Naive thymus-derived CD4-positive, alpha-beta T cell (primary cell): Measurements from ENCODE around the gene SSTR5. TPM values are rescaled to one million over a fixed set of nuclear protein-coding genes. Genes with fewer than 3 reads are reported as not detected.

Source experiments
- ATAC-seq: fragments of 150-1000 bp; cut with Tn5 transposase; 2 replicates; pipeline ENCODE4 v1.10.0; 2021; ENCODE audit warnings: mild to moderate bottlenecking, moderate library complexity
- CTCF ChIA-PET: fragments of 350-600 bp; sonication (Branson Sonifier 250); formaldehyde crosslinking; loops from one replicate; lab custom pipeline; 2021; ENCODE audit warnings: antibody characterized with exemption; lab: Charles Lee
- POLR2A ChIA-PET: fragments of 350-600 bp; sonication (Branson Sonifier 250); formaldehyde crosslinking; loops from one replicate; lab custom pipeline; 2021; ENCODE audit warnings: antibody characterized with exemption, inconsistent platforms; lab: Charles Lee
- DNase-seq, 9 donors: peaks; one replicate each; pipeline versions ENCODE4 v3.0.0 to v3.0.0-alpha.2; 2020 to 2022; ENCODE audit warnings: mixed read lengths in 1 of 9
- H3K27ac ChIP-seq: one replicate; pipeline ENCODE4 v1.7.0; 2013; ENCODE audit warnings: mild to moderate bottlenecking, low read depth, low read length, moderate library complexity
- H3K27me3 ChIP-seq, 2 donors: one replicate each; pipeline ENCODE4 v1.7.0; 2013; ENCODE audit warnings: low read length in 2 of 2, mild to moderate bottlenecking in 2 of 2, moderate library complexity in 2 of 2; ENCODE audit not compliant: control insufficient read depth in 2 of 2, insufficient read depth in 2 of 2
- H3K36me3 ChIP-seq, 3 experiments: 1 replicate in 2 of 3; 2 replicates in 1 of 3; pipeline ENCODE4 v1.7.0; 2013; ENCODE audit warnings: low read length in 3 of 3, mild to moderate bottlenecking in 3 of 3, moderate library complexity in 1 of 3; ENCODE audit not compliant: insufficient read depth in 3 of 3, control insufficient read depth in 2 of 3
- H3K4me1 ChIP-seq, 2 donors: one replicate each; pipeline ENCODE4 v1.7.0; 2013; ENCODE audit warnings: low read length in 2 of 2, mild to moderate bottlenecking in 2 of 2, moderate library complexity in 1 of 2; ENCODE audit not compliant: control insufficient read depth in 2 of 2, insufficient read depth in 2 of 2
- H3K4me3 ChIP-seq: 2 replicates; pipeline ENCODE4 v1.7.0; 2013; ENCODE audit warnings: mild to moderate bottlenecking, low read length
- H3K9me3 ChIP-seq, 3 experiments: 1 replicate in 2 of 3; 2 replicates in 1 of 3; pipeline ENCODE4 v1.7.0; 2013; ENCODE audit warnings: low read length in 3 of 3; ENCODE audit not compliant: control insufficient read depth in 2 of 3
- H3K27ac Mint-ChIP-seq, 9 donors: one replicate each; pipeline ENCODE4 v1.8.0; 2020 to 2022; ENCODE audit warnings: mixed read lengths in 9 of 9, mild to moderate bottlenecking in 8 of 9, moderate library complexity in 5 of 9, inconsistent platforms in 2 of 9
- H3K27me3 Mint-ChIP-seq, 5 donors: one replicate each; pipeline ENCODE4 v1.8.0; 2021 to 2022; ENCODE audit warnings: mixed read lengths in 5 of 5, mild to moderate bottlenecking in 1 of 5
- H3K36me3 Mint-ChIP-seq, 5 donors: one replicate each; pipeline ENCODE4 v1.8.0; 2020 to 2022; ENCODE audit warnings: mixed read lengths in 5 of 5, mild to moderate bottlenecking in 3 of 5, inconsistent platforms in 1 of 5
- H3K4me1 Mint-ChIP-seq, 7 donors: one replicate each; pipeline ENCODE4 v1.8.0; 2020 to 2022; ENCODE audit warnings: mixed read lengths in 7 of 7, mild to moderate bottlenecking in 3 of 7, inconsistent platforms in 1 of 7
- H3K4me3 Mint-ChIP-seq, 10 donors: one replicate each; pipeline ENCODE4 v1.8.0; 2020 to 2022; ENCODE audit warnings: mild to moderate bottlenecking in 10 of 10, mixed read lengths in 10 of 10, moderate library complexity in 6 of 10, inconsistent platforms in 2 of 10
- H3K9me3 Mint-ChIP-seq, 11 donors: one replicate each; pipeline ENCODE4 v1.8.0; 2020 to 2022; ENCODE audit warnings: mixed read lengths in 11 of 11, mild to moderate bottlenecking in 4 of 11, inconsistent platforms in 1 of 11, moderate library complexity in 1 of 11
- intact Hi-C, 2 donors: fragments of 100-400 bp; cut with micrococcal nuclease; formaldehyde crosslinking; loops; one replicate each; pipeline ENCODE4 v1.15.1; 2023
- polyA plus RNA-seq, 2 donors: library from polyadenylated mRNA; unstranded; fragments of 300-500 nt; fragmentation: Illumina TruSeq; gene quantifications; one replicate each; pipeline ENCODE4 v1.2.3, GENCODE V29; 2021
- total RNA-seq, 6 experiments: library from RNA in 5 of 6; stranded (reverse) in 5 of 6; gene quantifications; 1 replicate in 5 of 6; 2 replicates in 1 of 6; pipeline ENCODE4 v1.2.3 and lab custom pipeline; 2021 to 2026

The SSTR5 gene
- total and polyA plus RNA-seq, 7 experiments from 2014 or later, result not detected

- H3K36me3 Mint-ChIP-seq, result peaks cover 0 to 1% (median 0%) of the 10 kb centered on the region in 5 donors
- H3K4me1 Mint-ChIP-seq, result no peaks in the 10 kb centered on the region
- H3K4me3 Mint-ChIP-seq, result no peak overlapping the region
- Histone ChIP-seq H3K27me3 (no peaks in the 10 kb centered on the region), H3K4me1 (no peaks in the 10 kb centered on the region), H3K36me3 (no peaks in the 10 kb centered on the region), H3K4me3 (no peak overlapping the region), H3K9me3 (no peaks in the 10 kb centered on the region), H3K27ac (no peak overlapping the region)
- CTCF ChIA-PET, result no interaction called here
- no peak overlapping the region for H3K27ac Mint-ChIP-seq
- intact Hi-C loops, result no loop called here
- no peak for ATAC-seq
- peaks cover 0 to 4% (median 0%) of the 10 kb centered on the region in 5 donors for H3K27me3 Mint-ChIP-seq
- no peak for DNase-seq
- peaks cover 0 to 1% (median 0%) of the 10 kb centered on the region in 11 donors for H3K9me3 Mint-ChIP-seq
- POLR2A ChIA-PET, result no interaction called here
Observed at GRCh38 chr16:1097156-1097555, 24.6 kb downstream of the SSTR5 start.

GRCh38 chr16:1097800-1098199, 25.3 kb downstream of the SSTR5 start:
- H3K27ac Mint-ChIP-seq, result no peak overlapping the region
- H3K9me3 ChIP-seq, result no peaks in the 10 kb centered on the region
- DNase-seq, result no peak

GRCh38 chr16:1098266-1098991, 25.9 kb downstream of the SSTR5 start:
- no peak for DNase-seq
- ATAC-seq, result no peak
- Histone ChIP-seq H3K27me3 (no peaks in the 10 kb centered on the region), H3K4me3 (no peak overlapping the region), H3K4me1 (no peaks in the 10 kb centered on the region), H3K9me3 (no peaks in the 10 kb centered on the region), H3K36me3 (no peaks in the 10 kb centered on the region), H3K27ac (no peak overlapping the region)
- no peaks in the 10 kb centered on the region for H3K4me1 Mint-ChIP-seq
- no peaks in the 10 kb centered on the region for H3K36me3 Mint-ChIP-seq
- POLR2A ChIA-PET, result no interaction called here
- CTCF ChIA-PET, result no interaction called here
- no peak overlapping the region for H3K27ac Mint-ChIP-seq
- no peak overlapping the region for H3K4me3 Mint-ChIP-seq
- H3K27me3 Mint-ChIP-seq, result peaks cover 0 to 4% (median 0%) of the 10 kb centered on the region in 5 donors
- intact Hi-C loops, result no loop called here
- H3K9me3 Mint-ChIP-seq, result no peaks in the 10 kb centered on the region

More at GRCh38 chr16:1097800-1098199, 25.3 kb downstream of the SSTR5 start:
- Mint-ChIP-seq H3K9me3 (no peaks in the 10 kb centered on the region), H3K36me3 (no peaks in the 10 kb centered on the region), H3K27me3 (peaks cover 0 to 4% (median 0%) of the 10 kb centered on the region in 5 donors), H3K4me3 (no peak overlapping the region), H3K4me1 (no peaks in the 10 kb centered on the region)
- intact Hi-C loops, result no loop called here
- ATAC-seq, result no peak
- ChIA-PET POLR2A (no interaction called here), CTCF (no interaction called here)
- Histone ChIP-seq H3K4me1 (no peaks in the 10 kb centered on the region), H3K27ac (no peak overlapping the region), H3K36me3 (no peaks in the 10 kb centered on the region), H3K4me3 (no peak overlapping the region), H3K27me3 (no peaks in the 10 kb centered on the region)

GRCh38 chr16:1099189-1100083, 26.9 kb downstream of the SSTR5 start:
- Mint-ChIP-seq H3K4me3 (no peak overlapping the region), H3K9me3 (no peaks in the 10 kb centered on the region), H3K36me3 (no peaks in the 10 kb centered on the region), H3K4me1 (no peaks in the 10 kb centered on the region), H3K27ac (no peak overlapping the region), H3K27me3 (peaks cover 0 to 6% (median 3%) of the 10 kb centered on the region in 5 donors)
- ChIA-PET CTCF (no interaction called here), POLR2A (no interaction called here)
- Histone ChIP-seq H3K9me3 (no peaks in the 10 kb centered on the region), H3K27ac (no peak overlapping the region), H3K36me3 (no peaks in the 10 kb centered on the region), H3K4me3 (no peak overlapping the region), H3K4me1 (no peaks in the 10 kb centered on the region), H3K27me3 (no peaks in the 10 kb centered on the region)
- intact Hi-C loops, result no loop called here
- DNase-seq (no peak), ATAC-seq (no peak)

GRCh38 chr16:1100084-1100800, 27.7 kb downstream of the SSTR5 start:
- Mint-ChIP-seq H3K36me3 (no peaks in the 10 kb centered on the region), H3K27me3 (peaks cover 0 to 7% (median 4%) of the 10 kb centered on the region in 5 donors), H3K4me1 (no peaks in the 10 kb centered on the region), H3K27ac (no peak overlapping the region), H3K4me3 (no peak overlapping the region), H3K9me3 (no peaks in the 10 kb centered on the region)
- H3K27ac ChIP-seq, result no peak overlapping the region
- intact Hi-C loops, result no loop called here
- H3K36me3 ChIP-seq, result no peaks in the 10 kb centered on the region
- H3K4me1 ChIP-seq, result no peaks in the 10 kb centered on the region
- no peaks in the 10 kb centered on the region for H3K27me3 ChIP-seq
- DNase-seq, result no peak
- CTCF ChIA-PET, result no interaction called here
- POLR2A ChIA-PET, result no interaction called here
- no peak for ATAC-seq
- H3K9me3 ChIP-seq, result no peaks in the 10 kb centered on the region
- H3K4me3 ChIP-seq, result no peak overlapping the region

- H3K9me3 Mint-ChIP-seq, result no peaks in the 10 kb centered on the region
- CTCF ChIA-PET, result no interaction called here
Observed at GRCh38 chr16:1101133-1101532, 28.6 kb downstream of the SSTR5 start.

More at GRCh38 chr16:1101133-1101532, 28.6 kb downstream of the SSTR5 start:
- no peak overlapping the region for H3K27ac ChIP-seq
- peaks cover 0 to 11% (median 4%) of the 10 kb centered on the region in 5 donors for H3K27me3 Mint-ChIP-seq
- ATAC-seq, result no peak
- no peak overlapping the region for H3K4me3 ChIP-seq
- H3K27me3 ChIP-seq, result no peaks in the 10 kb centered on the region
- no peaks in the 10 kb centered on the region for H3K4me1 Mint-ChIP-seq
- no peaks in the 10 kb centered on the region for H3K9me3 ChIP-seq
- POLR2A ChIA-PET, result no interaction called here
- H3K4me3 Mint-ChIP-seq, result no peak overlapping the region
- no peaks in the 10 kb centered on the region for H3K36me3 Mint-ChIP-seq
- intact Hi-C loops, result no loop called here
- H3K27ac Mint-ChIP-seq, result no peak overlapping the region
- no peak for DNase-seq
- no peaks in the 10 kb centered on the region for H3K4me1 ChIP-seq
- H3K36me3 ChIP-seq, result no peaks in the 10 kb centered on the region
